Gastroesophageal sphincter (tissue), 3 donors: ENCODE measurements around the gene PARD3B.

Source experiments
- EP300 ChIP-seq: sonication (generic); formaldehyde crosslinking; IDR thresholded peaks from one replicate; pipeline ENCODE4 v1.6.1; 2017; ENCODE audit warnings: antibody characterized with exemption, mild to moderate bottlenecking
- POLR2A ChIP-seq, 2 donors: fragments of 450-650 bp; IDR thresholded peaks; one replicate each; pipeline ENCODE4 v1.6.1; 2017; ENCODE audit warnings: antibody characterized with exemption in 2 of 2, mild to moderate bottlenecking in 2 of 2, moderate library complexity in 1 of 2
- POLR2AphosphoS5 ChIP-seq: sonication (generic); formaldehyde crosslinking; IDR thresholded peaks from one replicate; pipeline ENCODE4 v1.6.1; 2017; ENCODE audit warnings: antibody characterized with exemption
- TF ChIP-seq, protein P1 (sequence below), 4 experiments: fragments of 200-600 bp in 2 of 4; fragments of 450-650 bp in 2 of 4; sonication (generic) in 1 of 4; IDR thresholded peaks; one replicate each; pipeline ENCODE4 v1.5.1; 2017 to 2019; ENCODE audit warnings: antibody characterized with exemption in 4 of 4, mild to moderate bottlenecking in 2 of 4, moderate library complexity in 2 of 4

DNA sequence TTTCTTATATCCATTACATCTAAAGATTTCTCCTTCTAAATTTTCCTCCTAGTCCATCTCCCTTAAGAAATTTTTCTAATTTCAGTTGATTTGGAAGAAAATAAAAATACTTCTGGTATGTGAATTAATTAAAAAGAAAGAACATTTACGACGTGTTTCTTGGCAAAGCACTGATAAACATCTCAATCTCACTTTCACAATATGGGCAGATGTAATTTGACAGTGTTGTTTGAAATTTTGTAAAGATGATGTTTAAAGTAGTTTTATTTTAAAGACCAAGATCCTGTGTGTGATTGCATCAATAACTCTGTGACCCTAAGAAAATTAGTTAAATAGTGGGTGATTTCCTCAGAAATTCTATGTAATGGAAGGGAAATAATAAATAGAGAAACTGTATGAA, 510.0 kb downstream of the PARD3B start:
- TF ChIP-seq POLR2A (IDR thresholded peaks at IDR 0.05) (no peak), EP300 (no peak), POLR2AphosphoS5 (no peak)
- TF ChIP-seq, protein P1, sequence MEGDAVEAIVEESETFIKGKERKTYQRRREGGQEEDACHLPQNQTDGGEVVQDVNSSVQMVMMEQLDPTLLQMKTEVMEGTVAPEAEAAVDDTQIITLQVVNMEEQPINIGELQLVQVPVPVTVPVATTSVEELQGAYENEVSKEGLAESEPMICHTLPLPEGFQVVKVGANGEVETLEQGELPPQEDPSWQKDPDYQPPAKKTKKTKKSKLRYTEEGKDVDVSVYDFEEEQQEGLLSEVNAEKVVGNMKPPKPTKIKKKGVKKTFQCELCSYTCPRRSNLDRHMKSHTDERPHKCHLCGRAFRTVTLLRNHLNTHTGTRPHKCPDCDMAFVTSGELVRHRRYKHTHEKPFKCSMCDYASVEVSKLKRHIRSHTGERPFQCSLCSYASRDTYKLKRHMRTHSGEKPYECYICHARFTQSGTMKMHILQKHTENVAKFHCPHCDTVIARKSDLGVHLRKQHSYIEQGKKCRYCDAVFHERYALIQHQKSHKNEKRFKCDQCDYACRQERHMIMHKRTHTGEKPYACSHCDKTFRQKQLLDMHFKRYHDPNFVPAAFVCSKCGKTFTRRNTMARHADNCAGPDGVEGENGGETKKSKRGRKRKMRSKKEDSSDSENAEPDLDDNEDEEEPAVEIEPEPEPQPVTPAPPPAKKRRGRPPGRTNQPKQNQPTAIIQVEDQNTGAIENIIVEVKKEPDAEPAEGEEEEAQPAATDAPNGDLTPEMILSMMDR (IDR thresholded peaks at IDR 0.05), result no peak
